HG03558 (cell line): ENCODE results near the gene XPNPEP1.

Experiments
- ATAC-seq: cut with Tn5 transposase; IDR thresholded peaks from one replicate; pipeline ENCODE4 v1.9.1; 2021; ENCODE audit warnings: moderate number of reproducible peaks; ENCODE audit not compliant: unreplicated experiment; ENCODE audit errors: extremely low read depth

Gene XPNPEP1

GRCh38 chr10:109952526-109952925, 29.2 kb upstream of the XPNPEP1 start:
- ATAC-seq: no peak

DNA sequence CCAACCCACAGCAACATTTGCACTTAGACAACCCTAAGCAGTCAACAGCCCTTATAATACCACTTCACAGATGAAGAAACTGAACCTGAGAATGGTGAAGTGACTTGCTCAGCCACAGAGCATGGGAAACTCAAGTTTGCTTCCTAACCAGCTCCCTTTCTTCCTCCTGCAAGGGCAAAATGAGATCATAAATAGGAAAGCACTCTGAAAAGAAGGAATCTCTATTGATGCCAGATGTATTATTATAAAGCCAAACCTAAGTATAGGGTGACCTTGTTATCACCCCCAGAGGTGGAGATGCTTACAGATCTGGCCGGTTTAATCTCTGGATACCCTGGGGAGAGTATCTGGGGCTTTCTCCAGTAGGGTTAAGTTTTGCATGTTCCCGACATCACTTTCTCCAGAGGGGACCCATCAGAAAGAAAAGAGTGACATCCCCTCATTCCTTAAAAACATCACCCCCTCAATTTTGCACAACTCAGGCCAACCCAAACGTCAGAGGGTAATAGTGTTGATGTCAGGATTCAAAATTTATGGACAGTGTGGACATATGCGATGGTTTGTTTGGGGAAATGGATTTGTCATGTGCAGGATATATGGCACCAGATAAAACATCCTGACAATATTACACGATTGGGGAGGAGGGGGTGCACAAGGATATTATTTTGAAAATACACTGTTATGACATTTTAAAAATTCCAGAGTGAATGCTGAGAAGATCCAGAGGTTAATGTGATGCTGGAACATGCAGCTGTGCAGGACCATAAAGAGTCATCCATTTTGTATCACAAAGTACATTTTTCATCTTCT, 24.0 kb upstream of the XPNPEP1 start:
- no peak for ATAC-seq

DNA sequence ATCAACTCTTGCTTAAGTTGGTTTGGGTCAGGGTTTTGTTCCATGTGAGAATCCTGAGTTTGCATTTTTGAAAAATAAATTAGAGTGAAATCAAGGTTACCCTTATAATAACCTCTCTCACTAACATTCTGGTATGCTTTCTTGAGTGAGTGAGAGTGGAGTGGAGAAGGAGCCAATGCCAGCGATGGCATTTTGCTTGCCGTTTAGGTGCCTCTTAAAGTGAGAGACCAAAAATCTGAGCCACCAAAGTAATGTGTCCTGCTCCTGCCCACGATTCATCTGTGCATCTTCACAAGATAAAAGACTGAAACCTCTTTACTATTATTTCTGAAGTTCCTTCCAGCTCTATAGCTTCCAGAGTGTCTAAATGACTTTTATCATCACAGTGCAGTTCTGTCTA, 23.4 kb upstream of the XPNPEP1 start:
- no peak for ATAC-seq

DNA sequence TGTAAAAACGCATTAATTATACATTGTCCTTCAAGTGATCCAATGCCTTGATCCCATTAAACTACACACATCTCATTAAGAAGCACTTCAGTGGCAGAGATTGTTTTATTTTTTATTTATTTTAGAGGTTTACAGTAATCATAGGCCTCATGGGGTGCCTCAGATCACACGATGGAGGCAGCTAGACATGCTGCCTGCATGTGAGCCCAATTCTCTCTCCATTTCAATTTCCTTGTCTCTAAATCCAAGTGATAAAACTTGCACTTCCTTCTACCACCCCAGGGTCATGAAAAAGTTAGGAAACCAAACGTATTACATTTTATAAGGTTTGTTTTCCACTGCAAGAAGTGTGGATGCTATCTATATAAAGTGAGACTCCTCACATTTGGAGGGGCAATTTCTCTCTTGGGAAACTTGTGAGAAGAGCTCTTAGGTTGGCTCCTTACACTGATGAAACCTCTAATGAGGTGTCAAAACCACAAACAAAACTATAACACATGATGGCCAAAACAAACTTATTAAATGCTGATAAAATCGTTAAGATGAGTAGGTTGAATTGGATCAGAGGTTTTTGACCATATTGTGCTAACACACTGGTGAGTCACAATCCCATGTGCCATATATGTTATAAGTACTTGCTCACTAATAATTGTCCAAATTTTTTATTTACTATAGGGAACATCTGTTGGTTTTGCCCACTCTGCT, 22.3 kb upstream of the XPNPEP1 start:
- ATAC-seq: no peak

- no peak for ATAC-seq
Measured at GRCh38 chr10:109944613-109945012, 21.3 kb upstream of the XPNPEP1 start.

DNA sequence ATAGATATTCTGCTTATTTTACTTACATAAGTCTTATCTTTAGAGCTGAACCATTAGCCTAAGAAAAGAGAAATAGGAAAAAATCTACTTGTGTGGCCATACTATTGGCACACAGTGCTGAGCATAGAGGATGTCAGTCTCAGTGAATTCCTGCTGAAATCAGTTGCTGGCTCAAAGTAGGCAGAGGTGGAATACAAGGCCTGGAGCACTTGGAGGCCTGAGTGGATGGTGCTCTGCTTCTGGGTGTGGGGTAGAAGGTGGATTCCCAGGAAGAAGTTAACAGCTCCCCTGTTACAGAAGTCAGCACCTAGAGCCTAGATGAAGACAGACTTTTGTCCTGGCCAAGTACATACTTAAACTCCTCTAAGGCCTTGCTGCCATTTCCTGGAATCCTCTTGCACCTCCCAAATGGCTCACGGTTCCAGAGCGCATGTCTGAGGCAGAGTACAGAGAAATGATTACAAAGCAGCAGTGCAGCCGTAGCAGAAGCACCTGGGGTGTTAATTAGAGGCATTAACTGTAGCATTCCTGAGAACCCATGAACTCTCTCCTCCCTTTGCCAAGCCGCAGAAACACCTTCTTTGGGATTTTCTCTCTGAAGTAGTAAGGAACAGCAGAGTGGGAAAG, 18.0 kb upstream of the XPNPEP1 start:
- no peak for ATAC-seq

DNA sequence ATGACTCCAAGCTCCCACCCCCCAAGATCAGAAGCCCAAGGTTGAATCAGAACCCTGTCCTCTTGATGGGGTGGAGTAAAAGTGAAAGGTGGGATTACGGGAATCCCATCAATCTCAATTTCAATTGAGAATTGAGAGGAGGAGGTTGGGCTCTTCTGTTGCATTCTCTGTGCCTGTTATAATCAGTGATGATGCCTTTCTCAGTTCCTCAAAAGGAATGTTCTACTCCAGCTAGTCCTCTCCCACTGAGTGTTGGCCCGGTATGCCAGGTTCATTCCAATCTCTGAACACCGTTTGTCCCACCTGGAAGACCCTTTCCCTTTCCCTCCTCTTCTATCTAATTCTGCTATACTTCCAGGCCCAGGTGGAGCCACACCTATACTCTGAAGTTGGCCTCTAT, 17.2 kb upstream of the XPNPEP1 start:
- ATAC-seq: no peak

DNA sequence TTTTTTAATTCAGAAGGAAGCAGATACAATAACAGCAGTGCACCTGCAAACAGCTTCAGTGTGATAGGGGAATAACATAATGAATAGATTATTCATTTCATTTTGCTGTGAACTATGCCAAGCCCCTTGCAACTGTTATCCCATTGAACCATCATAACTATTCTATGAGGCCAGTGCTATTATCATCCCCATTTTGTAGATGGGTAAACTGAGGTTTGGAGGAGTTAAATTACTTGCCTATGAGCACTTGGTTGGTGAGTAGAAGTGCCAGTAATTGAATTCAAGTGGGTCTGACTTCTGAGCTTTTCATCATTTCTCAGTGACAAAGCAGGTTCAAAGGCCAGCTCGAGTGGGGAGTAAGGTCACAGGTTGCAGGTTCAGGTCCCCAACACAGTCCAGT, 16.8 kb upstream of the XPNPEP1 start:
- ATAC-seq: no peak

DNA sequence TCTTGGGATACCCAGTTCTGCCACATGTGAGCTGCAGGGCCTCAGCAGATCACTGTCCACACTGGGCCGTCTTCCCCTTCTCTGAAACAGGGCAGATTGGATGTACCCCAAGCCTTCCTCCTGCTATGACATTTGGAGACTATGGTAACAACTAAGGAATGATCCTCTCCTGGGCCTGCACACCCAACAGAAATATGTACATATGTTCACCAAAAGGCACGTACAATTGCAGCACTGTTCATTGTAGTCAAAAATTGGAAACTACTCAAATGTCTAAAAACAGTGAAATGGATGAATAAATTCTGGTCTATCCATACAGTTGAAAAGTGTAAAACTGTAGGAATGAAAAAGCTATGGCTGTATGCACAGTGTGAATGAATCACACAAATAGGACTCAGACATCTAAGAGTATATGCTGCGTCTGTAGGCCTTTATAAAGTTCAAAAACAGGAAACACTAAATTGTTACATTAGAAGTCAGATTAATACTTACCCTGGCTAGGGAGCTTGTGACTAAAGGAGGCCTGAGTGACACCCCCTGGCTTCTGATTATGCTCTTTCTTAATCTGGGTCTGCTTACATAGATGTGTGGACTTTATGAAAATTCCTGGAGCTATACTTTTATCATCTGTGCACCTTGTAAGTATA, 16.1 kb upstream of the XPNPEP1 start:
- ATAC-seq: no peak

DNA sequence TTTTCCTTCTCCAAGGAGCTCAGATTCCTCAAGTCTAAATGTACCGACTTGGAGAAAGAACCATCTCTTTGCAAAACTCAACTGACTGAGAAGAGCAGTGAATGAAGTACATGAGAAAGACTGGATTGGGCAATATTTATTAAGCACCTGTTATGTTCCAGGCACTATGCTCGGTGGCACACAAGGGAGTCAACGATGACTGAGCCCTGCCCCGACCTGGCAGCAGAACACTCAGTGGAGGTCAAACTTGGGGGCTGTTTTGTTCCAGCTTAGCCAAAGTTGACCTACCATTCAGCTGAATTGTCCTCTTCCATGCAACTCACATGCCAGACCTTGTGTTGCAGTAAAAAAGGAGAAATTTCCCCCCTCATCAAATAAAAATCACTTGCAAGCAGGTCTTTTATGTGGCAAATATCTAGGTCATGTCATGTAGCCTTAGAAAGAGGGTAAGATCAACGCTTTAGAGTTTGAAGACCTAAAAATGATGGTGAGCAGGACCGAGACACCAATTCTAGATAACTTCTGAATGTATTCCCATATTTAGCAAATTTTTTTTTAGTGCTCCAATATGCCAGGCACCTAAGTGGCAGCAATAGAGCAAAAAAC, 14.3 kb upstream of the XPNPEP1 start:
- ATAC-seq: no peak

- ATAC-seq: no peak
Measured at GRCh38 chr10:109934958-109935793, 11.9 kb upstream of the XPNPEP1 start.

- no peak for ATAC-seq
Measured at GRCh38 chr10:109933984-109934565, 10.8 kb upstream of the XPNPEP1 start.

DNA sequence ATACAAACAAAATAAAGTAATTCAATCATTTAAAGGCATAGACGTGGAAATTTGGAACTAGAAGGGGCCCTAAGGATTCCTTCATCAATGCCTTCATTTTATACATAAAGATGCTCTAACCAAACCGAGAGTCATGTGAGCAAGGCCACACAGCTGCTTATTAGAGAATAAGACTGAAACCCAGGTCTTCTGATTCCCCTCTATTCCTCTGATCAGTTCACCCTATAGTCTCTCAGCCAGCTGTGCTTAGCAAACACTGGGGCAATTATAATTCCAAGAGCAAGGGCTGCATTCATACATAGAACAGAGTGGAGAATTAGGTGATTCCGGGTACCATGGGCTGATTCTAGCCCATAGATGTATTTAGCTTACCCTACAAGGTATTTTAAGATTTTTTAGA, 9.7 kb upstream of the XPNPEP1 start:
- ATAC-seq: no peak

DNA sequence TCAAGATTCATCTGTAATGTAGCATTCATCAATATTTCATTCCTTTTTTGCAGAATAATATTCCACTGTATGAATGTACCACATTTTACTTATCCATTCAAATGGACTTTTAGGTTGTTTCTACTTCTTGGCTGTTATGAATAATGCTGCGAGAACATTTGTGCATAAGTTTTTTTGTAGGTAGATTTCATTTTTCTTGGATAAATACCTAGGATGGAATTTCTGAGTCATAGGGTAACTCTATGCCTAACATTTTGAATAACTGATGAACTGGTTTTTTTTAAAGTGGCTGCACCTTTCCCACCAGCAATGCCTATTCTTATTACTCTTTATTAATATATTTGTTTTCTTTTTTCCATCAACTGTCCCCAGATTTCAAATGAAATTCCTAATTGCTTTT, 9.1 kb upstream of the XPNPEP1 start:
- ATAC-seq: no peak

GRCh38 chr10:109931163-109931562, 7.9 kb upstream of the XPNPEP1 start:
- ATAC-seq: no peak

- no peak for ATAC-seq
Measured at GRCh38 chr10:109929501-109930219, 6.3 kb upstream of the XPNPEP1 start.

DNA sequence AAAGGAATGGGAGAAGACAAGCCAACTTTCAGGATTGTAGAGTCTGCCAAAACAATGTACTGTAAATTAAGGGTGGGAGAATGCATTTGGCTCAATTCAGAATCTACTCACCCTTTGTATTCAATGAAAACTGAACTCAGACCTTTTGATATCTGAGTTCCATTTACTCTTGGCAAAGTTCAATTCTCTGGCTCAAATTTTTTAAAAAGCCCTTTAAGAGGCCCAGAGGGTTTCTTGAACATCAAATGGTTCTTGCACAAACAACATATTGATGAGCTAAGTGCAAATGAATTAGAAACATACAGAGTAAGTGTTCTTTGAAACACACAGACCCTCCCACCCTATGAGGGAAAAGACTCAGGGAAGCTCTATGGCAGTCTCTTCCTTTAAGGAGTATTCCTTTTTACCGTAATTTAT, 5.2 kb upstream of the XPNPEP1 start:
- no peak for ATAC-seq

GRCh38 chr10:109926825-109927224, 3.5 kb upstream of the XPNPEP1 start:
- ATAC-seq: no peak
